Activated T-cell treated with anti-CD3 and anti-CD28 coated beads, Interleukin-2, amount 50 U/mL, for 24 hours (primary cell): ENCODE results near the gene EXOSC6.
"Not testable (repeated sequence)": the region's sequence is repeated elsewhere in the genome, so short reads cannot be mapped to it uniquely, and the experiment has no call there.

ENCODE experiments used
- DNase-seq: peaks from one replicate; pipeline ENCODE4 v3.0.0-alpha.2; 2020
- H3K27ac Mint-ChIP-seq: 2 replicates; pipeline ENCODE4 v1.8.0; 2020; ENCODE audit warnings: mild to moderate bottlenecking, mixed read lengths
- H3K27me3 Mint-ChIP-seq: 2 replicates; pipeline ENCODE4 v1.8.0; 2020; ENCODE audit warnings: mixed read lengths
- H3K36me3 Mint-ChIP-seq: 2 replicates; pipeline ENCODE4 v1.8.0; 2020; ENCODE audit warnings: low read depth, mixed read lengths
- H3K4me1 Mint-ChIP-seq: 2 replicates; pipeline ENCODE4 v1.8.0; 2020; ENCODE audit warnings: low read depth, mixed read lengths
- H3K4me3 Mint-ChIP-seq: 2 replicates; pipeline ENCODE4 v1.8.0; 2020; ENCODE audit warnings: mild to moderate bottlenecking, moderate library complexity, mixed read lengths
- H3K9me3 Mint-ChIP-seq: 2 replicates; pipeline ENCODE4 v1.8.0; 2020; ENCODE audit warnings: mixed read lengths

EXOSC6 gene

DNA sequence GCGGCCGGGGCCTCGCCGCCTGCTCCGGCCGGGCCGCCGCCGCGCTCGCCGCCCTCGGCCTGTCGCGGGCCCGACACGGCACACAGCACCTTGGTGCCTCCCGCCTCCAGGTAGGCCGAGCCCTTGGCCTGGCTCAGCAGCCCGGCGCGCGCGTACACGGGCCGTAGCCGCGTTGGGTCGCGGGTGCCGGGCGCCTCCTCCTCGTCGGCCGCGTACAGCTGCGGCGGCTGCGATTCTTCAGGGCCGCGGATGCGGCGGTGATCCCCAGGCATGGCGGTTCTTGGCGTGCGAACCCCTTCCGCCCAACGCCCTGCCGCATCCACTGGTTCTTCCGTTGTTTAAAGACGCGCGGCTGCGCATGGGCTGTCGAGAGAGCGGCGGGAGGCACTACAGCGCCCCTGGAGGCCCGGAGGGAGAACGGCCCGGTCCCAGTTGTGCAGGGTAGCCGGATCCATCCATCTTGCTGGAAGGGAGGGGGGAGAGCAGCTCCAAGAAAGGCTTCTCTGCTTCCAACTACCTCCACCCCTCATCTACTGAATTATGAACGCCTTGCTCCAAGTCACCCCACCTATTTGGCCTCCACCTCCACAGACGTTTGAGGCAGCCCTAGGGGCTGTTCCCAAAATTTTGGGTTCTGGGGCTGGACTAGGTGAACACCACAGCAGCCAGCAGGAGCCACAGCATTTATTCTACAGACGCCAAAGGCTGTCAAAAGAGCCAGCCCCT is at the start of gene EXOSC6:
TSS of gene EXOSC6 (minus strand) at position 312 of the 726 bp plus-strand sequence. CDS start at position 272, 40 bp downstream.
- peaks cover 23% of the 10 kb centered on the region for H3K4me1 Mint-ChIP-seq
- peak within 1 kb of the TSS; percentile 90 for H3K4me3 Mint-ChIP-seq
- peak within 1 kb of the TSS; percentile 94 for H3K27ac Mint-ChIP-seq
- no peaks in the 10 kb centered on the region for H3K27me3 Mint-ChIP-seq
- H3K9me3 Mint-ChIP-seq = no peaks in the 10 kb centered on the region
- H3K36me3 Mint-ChIP-seq = peaks cover 82% of the 10 kb centered on the region
- peak; percentile 94 for DNase-seq

DNA sequence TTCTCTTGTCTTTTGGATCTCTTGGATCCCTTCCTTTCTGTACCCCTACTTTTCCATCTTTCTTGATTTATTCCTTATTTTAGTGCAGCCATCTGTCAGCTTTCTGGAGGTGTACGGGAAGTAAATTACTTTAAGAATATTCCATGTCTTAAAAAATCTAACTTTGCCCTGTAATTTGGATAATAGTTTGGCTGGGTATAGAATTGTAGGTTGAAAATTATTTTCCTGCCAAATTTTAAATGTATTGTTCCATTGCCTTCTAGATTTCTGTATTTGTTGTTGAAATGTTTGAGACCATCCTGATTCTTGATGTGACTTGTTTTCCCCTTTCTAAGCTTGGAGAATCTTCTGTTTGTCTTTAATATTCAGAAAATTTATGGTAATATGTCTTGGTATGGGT is 49.4 kb upstream of the EXOSC6 start:
- no peak overlapping the region for H3K27ac Mint-ChIP-seq
- DNase-seq = no peak
- peak overlapping the region; percentile 93 for H3K4me3 Mint-ChIP-seq
- peaks cover 47% of the 10 kb centered on the region for H3K36me3 Mint-ChIP-seq
- no peaks in the 10 kb centered on the region for H3K27me3 Mint-ChIP-seq
- H3K9me3 Mint-ChIP-seq = peaks cover 10% of the 10 kb centered on the region
- peaks cover 51% of the 10 kb centered on the region for H3K4me1 Mint-ChIP-seq

DNA sequence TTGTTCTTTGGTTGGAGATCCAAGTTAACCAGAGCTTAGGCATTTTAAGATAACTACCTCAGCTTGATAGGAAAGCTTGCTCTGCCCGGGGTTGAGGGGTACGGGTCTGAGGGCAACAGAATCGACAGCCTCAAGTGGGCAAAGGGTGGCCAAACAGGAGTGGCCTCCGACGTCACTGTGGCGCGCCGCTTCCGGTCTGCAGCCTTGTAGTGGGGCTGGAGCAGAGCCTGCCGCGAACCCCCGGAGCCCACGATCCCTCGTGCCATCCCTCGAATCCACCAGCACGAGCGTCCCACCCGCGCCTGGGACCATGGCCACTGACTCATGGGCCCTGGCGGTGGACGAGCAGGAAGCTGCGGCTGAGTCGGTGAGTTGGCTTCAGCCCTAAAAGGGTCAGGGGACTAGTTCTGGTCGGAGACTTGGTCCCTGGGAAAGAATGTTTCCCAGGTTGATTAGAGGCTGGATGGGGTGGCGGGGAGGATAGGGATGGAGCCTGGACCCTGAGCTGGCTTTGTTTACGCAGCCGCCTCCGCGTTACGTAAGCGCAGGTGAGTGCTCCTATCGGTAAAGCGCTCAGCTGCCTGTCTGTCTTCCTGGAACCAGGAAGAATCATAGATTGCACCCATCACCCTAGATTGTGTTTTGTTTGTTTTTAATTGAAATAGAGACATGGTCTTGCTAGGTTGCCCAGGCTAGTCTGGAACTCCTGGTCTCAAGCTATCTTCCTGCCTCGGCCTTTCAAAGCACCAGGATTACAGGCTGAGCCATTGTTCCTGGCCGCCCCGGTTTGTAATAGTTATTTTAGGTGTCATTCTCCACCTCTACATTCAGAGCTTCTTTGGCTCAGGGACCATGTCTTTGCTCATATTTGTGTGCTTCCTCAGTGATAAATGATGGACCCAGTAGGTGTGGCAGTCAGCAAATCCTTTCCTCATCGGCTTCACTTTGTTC is 47.5 kb upstream of the EXOSC6 start, which contains the start of gene DDX19B:
TSS of gene DDX19B (plus strand) at position 199 of the 951 bp plus-strand sequence. CDS start at position 311, 112 bp downstream.
- H3K27ac Mint-ChIP-seq = peak within 1 kb of the TSS; percentile 97
- peak within 1 kb of the TSS; percentile 93 for H3K4me3 Mint-ChIP-seq
- H3K27me3 Mint-ChIP-seq = no peaks in the 10 kb centered on the region
- peak; percentile 73 for DNase-seq
- H3K4me1 Mint-ChIP-seq = peaks cover 41% of the 10 kb centered on the region
- peaks cover 10% of the 10 kb centered on the region for H3K9me3 Mint-ChIP-seq
- H3K36me3 Mint-ChIP-seq = peaks cover 43% of the 10 kb centered on the region

DNA sequence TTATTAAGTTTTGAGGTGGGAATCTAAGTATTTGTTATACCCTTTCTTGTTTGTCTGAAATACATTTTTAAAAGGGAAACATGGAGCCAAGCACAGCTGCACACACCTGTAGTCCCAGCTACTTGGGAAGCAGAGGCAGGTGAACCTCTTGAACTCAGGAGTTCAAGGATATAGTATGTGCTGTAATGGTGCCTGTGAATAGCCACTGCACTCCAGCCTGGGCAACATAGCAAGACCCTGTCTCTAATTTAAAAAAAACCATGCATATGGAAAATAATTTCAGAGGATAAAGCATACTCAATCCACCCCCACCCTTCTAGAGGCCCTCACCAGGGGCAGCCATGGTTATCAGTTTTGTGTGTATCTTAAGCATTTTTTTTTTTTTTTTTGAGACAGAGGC is 43.9 kb upstream of the EXOSC6 start:
- H3K27me3 Mint-ChIP-seq = no peaks in the 10 kb centered on the region
- H3K4me3 Mint-ChIP-seq = no peak overlapping the region
- H3K4me1 Mint-ChIP-seq = peaks cover 27% of the 10 kb centered on the region
- no peak overlapping the region for H3K27ac Mint-ChIP-seq
- no peak for DNase-seq
- H3K9me3 Mint-ChIP-seq = no peaks in the 10 kb centered on the region
- peaks cover 18% of the 10 kb centered on the region for H3K36me3 Mint-ChIP-seq

DNA sequence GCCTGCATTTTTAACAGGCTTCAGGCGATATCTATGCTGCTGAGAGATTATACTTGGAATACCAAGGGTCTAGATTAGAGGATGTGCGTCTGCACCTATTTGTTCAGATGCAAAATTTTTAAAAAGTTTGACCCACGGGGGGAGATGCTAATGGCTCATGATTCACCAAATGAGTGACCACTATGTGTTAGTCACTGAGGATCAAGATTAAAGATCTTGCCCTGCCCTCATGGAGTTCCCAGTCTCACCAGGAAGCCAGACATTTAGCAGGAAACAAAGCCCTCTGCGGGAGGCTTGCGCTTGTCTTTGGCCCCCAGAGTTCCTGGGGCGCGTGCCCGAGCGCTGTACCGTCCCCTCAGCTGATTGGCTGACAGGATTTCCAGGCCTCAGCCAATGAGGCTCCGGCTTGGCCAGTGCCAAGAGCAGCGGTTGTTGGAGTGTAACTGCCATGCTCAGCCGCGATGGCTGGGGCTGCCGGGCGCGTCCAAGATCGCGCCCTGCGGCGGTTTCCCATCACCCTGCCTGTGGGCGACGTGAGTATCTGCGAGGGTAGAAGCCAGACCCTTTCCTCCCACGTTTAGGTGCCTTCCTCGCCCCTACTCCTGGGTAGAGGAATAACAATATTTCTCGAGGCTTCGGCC is 42.8 kb upstream of the EXOSC6 start:
- no peak overlapping the region for H3K4me3 Mint-ChIP-seq
- no peaks in the 10 kb centered on the region for H3K9me3 Mint-ChIP-seq
- H3K36me3 Mint-ChIP-seq = peaks cover 9% of the 10 kb centered on the region
- H3K27me3 Mint-ChIP-seq = no peaks in the 10 kb centered on the region
- H3K27ac Mint-ChIP-seq = no peak overlapping the region
- peaks cover 22% of the 10 kb centered on the region for H3K4me1 Mint-ChIP-seq
- no peak for DNase-seq

DNA sequence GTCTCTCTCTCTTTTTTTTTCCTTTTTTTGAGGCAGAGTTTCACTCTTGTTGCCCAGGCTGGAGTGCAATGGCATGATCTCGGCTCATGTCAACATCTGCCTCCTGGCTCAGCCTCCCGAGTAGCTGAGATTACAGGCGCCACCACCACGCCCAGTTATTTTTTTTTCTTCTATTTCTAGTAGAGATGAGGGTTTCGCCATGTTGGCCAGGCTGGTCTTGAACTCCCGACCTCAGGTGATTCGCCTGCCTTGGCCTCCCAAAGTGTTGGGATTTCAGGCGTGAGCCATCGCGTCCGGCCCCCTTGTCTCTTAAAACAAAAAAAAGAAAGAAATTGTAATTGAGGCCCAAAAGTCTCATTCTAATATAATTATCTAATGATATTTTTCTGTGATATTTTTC is 40.4 kb upstream of the EXOSC6 start:
- Mint-ChIP-seq H3K36me3 (peaks cover 20% of the 10 kb centered on the region), H3K4me1 (peaks cover 20% of the 10 kb centered on the region)
- not testable (repeated sequence) for H3K9me3 Mint-ChIP-seq, H3K27ac Mint-ChIP-seq, DNase-seq, H3K27me3 Mint-ChIP-seq, H3K4me3 Mint-ChIP-seq

DNA sequence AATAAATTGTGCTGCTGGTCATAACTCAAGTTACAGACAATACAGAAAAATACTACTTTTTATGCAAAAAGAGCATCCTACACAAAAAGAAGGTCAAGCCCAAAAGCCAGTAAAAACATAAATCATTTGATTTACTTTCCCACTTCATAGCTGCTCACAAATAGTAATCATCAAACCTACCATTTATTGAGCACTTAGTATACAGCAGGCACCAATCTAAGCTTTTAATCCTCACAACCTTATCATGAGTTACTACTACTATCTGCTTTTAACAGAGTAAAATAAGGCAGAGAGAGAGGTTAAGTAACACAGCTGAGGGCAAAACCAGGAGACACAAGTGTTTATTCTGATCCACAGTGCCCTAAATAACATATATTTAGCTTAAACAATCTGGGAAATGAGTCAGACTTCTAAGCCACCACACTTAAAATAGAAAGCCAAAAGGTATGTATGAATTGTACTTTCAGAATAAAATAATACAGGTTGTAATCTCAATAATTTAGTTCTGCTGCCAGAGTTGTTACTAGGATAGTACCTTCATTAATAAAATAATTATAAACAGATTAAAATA is 39.3 kb upstream of the EXOSC6 start:
- no peak overlapping the region for H3K4me3 Mint-ChIP-seq
- no peaks in the 10 kb centered on the region for H3K27me3 Mint-ChIP-seq
- H3K4me1 Mint-ChIP-seq = peaks cover 20% of the 10 kb centered on the region
- no peak for DNase-seq
- H3K9me3 Mint-ChIP-seq = no peaks in the 10 kb centered on the region
- peaks cover 25% of the 10 kb centered on the region for H3K36me3 Mint-ChIP-seq
- peak overlapping the region; percentile 47 for H3K27ac Mint-ChIP-seq

DNA sequence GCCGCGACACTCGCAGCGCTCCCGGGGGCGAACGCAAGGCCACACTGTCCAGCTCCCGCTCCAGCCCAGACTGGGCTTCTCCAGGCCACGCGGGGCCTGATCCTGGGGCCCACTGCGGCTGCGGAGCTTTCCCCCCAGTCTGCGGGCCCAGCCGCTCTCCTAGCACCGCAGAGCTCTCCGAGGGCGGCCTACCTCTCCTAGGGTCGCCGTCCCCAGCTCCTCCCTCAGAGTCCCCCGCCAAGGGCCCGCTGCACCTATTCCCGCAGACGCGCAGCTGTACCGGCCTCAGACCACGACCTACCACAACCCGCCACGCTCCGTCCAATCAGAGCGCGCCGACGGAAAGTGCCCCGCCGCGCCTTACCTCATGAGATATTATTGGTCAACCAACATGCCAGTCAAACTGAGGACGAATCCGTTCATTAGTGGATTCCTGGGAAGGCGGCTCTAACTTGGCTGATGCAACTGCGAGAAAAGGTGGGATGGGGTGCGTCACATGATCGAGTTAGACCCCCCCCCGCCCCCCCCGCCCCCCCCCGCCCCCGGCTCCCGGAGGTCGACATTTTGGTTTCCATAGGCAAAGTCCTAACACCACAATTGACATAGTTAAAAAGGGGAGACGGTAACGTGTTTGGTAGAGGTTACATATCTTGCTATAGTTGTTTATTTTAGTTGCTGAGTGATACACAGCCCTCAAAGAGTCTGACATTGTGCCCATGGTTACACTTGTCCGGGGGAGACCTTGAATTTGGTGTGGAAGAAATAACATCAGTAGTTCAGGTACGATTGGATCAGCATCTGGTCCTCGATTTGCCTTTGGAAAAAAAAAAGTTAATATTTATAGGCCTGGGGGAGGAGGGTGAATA is 37.7 kb upstream of the EXOSC6 start, which contains the start of gene AARS1:
TSS of gene AARS1 (minus strand) at position 278 of the 866 bp plus-strand sequence. CDS start 6,743 bp downstream, outside the sequence.
- Mint-ChIP-seq H3K27ac (peak within 1 kb of the TSS; percentile 100), H3K9me3 (no peaks in the 10 kb centered on the region), H3K4me1 (peaks cover 28% of the 10 kb centered on the region), H3K27me3 (no peaks in the 10 kb centered on the region), H3K36me3 (peaks cover 37% of the 10 kb centered on the region), H3K4me3 (peak within 1 kb of the TSS; percentile 98)
- peak; percentile 93 for DNase-seq

DNA sequence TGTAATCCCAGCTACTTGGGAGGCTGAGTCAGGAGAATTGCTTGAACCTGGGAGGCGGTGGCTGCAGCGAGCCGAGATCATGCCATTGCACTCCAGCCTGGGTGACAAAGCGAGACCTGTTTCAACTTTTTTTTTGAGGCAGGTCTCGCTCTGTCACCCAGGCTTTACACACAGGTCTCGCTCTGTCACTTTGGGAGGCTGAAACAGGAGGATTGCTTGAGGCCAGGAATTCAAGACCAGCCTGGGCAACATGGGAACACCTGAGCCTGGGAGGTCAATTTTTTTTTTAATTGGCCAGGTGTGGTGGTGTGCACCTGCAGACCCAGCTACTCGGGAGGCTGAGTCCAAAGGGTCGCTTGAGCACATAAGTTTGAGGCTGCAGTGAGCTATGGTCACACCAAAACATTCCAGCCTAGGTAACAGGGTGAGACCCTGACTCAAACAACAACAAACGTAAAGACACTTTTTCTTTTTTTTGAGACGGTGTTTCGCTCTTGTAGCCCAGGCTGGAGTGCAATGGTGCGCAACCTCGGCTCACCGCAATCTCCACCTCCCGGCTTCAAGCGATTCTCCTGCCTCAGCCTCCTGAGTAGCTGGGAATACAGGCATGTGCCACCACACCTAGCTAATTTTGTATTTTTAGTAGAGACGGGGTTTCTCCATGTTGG is 35.7 kb upstream of the EXOSC6 start:
- Mint-ChIP-seq H3K36me3 (peaks cover 57% of the 10 kb centered on the region), H3K4me1 (peaks cover 45% of the 10 kb centered on the region), H3K4me3 (peak overlapping the region; percentile 98), H3K27ac (peak overlapping the region; percentile 100)
- H3K27me3 Mint-ChIP-seq, H3K9me3 Mint-ChIP-seq, DNase-seq: not testable (repeated sequence)

DNA sequence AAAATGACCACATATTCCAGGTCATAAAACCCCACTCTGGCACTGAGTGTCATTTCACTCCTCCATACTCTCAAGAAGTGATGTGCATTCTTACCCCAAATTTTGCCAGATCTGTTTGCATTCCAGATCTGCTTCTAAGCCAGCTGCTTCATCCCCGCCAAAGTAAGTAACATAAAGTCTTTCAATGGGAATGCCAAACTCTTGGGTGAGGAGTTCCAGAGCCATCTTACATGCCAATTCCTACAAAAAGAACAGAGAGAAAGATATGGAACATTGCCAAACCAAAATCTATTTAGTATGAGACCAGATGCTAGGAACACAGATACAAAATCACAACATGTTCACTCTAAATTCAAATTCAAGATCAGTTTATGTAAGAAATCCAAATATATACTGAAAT is 24.7 kb upstream of the EXOSC6 start:
- Mint-ChIP-seq H3K36me3 (peaks cover 78% of the 10 kb centered on the region), H3K4me3 (no peak overlapping the region), H3K4me1 (peaks cover 6% of the 10 kb centered on the region), H3K27me3 (no peaks in the 10 kb centered on the region), H3K9me3 (no peaks in the 10 kb centered on the region), H3K27ac (peak overlapping the region; percentile 72)
- no peak for DNase-seq

DNA sequence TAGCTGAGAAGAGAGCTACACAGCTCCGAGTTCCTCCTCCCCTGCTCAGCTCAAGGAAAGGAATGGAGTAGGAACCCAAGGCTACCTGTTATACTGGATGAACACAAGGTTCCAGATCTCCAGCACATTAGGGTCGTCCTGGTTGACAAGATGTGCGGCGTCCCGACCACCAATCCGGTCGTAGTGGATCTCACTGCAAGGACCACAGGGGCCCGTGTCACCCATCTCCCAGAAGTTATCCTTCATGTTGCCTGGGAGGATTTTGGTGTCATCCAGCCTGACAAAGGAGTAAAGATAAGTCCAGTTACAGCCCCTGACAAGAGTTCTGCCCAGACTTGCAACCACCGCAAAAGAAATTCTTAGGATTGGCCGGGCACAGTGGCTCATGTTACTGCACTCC is 20.0 kb upstream of the EXOSC6 start:
- Mint-ChIP-seq H3K4me1 (no peaks in the 10 kb centered on the region), H3K27me3 (no peaks in the 10 kb centered on the region), H3K9me3 (no peaks in the 10 kb centered on the region), H3K4me3 (no peak overlapping the region), H3K36me3 (peaks cover 84% of the 10 kb centered on the region), H3K27ac (no peak overlapping the region)
- DNase-seq = no peak

DNA sequence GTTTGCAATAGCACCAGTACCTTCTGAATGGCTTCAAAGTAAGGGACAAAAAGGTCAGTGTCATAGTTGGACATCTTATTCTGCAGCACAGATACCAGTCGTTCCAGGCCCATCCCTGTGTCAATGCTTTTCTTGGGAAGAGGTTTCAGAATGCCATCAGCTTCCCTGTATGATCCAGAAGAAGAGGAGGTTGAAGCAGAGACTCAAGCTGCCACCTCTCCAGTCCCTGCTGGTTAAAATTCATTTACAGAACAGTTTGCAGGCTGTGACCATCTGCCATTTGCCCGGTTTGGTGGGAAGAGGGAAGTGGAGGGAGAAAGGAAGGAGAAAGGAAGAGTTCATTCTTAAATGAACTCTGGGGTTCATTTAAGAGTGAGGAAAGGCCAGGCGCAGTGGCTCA is 18.4 kb upstream of the EXOSC6 start:
- Mint-ChIP-seq H3K4me3 (no peak overlapping the region), H3K36me3 (peaks cover 86% of the 10 kb centered on the region), H3K9me3 (no peaks in the 10 kb centered on the region), H3K27me3 (no peaks in the 10 kb centered on the region), H3K4me1 (no peaks in the 10 kb centered on the region), H3K27ac (no peak overlapping the region)
- DNase-seq = no peak

DNA sequence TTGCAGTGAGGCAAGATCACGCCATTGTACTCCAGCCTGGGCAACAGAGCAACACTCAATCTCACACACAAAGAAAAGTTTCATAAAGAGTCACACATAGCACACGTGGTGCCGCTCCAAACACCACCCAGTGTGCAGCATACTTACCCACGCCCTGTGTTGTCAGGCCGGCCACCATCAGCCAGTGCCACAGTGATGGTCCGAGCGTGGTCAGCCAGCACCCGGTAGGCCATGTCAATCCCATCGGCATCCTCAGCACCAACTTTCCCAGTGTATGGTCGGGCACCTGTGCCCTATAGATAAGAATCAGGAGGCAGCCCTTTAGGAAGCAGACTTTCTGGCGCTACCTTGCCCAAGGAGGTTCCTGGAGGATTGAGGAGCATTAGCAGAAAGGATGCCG is 17.7 kb upstream of the EXOSC6 start:
- Mint-ChIP-seq H3K4me3 (no peak overlapping the region), H3K36me3 (peaks cover 86% of the 10 kb centered on the region), H3K4me1 (no peaks in the 10 kb centered on the region), H3K27ac (peak overlapping the region; percentile 40), H3K27me3 (no peaks in the 10 kb centered on the region), H3K9me3 (no peaks in the 10 kb centered on the region)
- DNase-seq = no peak
